NB4 (cell line): ENCODE data around the gene SPNS3.

Source experiments
- DNase-seq: peaks from one replicate; pipeline ENCODE4 v3.0.0; 2010; ENCODE audit warnings: low read depth
- H3K4me3 ChIP-seq: one replicate; pipeline ENCODE4 v1.5.1; 2011; ENCODE audit warnings: mild to moderate bottlenecking, low read depth, low read length, moderate library complexity
- CTCF ChIP-seq: IDR thresholded peaks from one replicate; pipeline ENCODE4 v1.5.1; 2012; ENCODE audit warnings: low read depth, low read length
- MYC ChIP-seq: IDR thresholded peaks from 2 replicates; pipeline ENCODE4 v1.6.1; 2011; ENCODE audit warnings: low read depth, low read length
- POLR2A ChIP-seq: IDR thresholded peaks from 2 replicates; pipeline ENCODE4 v1.6.1; 2011; ENCODE audit warnings: mild to moderate bottlenecking; ENCODE audit not compliant: insufficient read length; ENCODE audit errors: extremely low read depth
- TF ChIP-seq, protein P1 (sequence below): IDR thresholded peaks from 2 replicates; pipeline ENCODE4 v1.6.1; 2011; ENCODE audit warnings: low read depth, low read length

Gene SPNS3

DNA sequence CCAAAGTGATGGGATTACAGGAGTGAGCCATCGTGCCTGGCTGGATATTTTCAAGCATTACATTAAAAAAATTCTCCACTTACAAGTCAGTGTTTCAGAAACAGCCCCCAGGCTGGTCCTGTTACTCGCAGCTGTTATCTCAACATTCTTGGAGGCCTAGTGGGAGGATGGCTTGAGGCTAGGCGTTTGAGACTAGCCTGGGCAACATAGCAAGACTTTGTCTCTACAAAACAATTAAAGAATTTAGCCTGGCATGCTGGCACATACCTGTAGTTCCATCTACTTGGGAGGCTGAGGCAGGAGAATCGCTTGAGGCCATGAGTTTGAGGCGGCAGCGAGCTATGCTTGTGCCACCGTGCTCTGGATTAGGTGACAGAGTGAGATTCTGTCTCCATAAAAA is 26.5 kb upstream of the SPNS3 start:
- DNase-seq, result no peak
- H3K4me3 ChIP-seq, result no peak overlapping the region
- TF ChIP-seq CTCF (no peak), POLR2A (no peak), MYC (no peak)
- TF ChIP-seq, protein P1, sequence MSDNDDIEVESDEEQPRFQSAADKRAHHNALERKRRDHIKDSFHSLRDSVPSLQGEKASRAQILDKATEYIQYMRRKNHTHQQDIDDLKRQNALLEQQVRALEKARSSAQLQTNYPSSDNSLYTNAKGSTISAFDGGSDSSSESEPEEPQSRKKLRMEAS, result no peak

DNA sequence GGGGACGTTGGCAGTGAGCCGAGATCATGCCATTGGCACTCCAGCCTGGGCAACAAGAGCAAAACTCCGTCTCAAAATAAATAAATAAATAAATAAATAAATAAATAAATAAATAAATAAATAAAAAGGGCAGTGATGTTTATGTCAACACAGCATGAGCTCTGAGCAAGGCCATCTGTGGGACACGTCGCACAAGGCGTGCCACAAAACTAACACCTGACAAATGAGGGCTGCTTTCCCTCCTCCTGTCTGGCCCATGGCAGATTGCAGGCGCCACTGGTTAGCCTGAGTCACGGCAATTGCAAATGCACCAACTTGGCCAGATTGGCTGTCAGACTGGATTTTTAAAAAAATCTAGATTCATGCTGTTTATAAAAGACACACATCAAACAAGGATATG is 25.9 kb upstream of the SPNS3 start:
- no peak for DNase-seq
- no peak overlapping the region for H3K4me3 ChIP-seq
- TF ChIP-seq CTCF (no peak), POLR2A (no peak), MYC (no peak)
- TF ChIP-seq, protein P1, result no peak

GRCh38 chr17:4409659-4410058 is 24.1 kb upstream of the SPNS3 start:
- H3K4me3 ChIP-seq, result no peak overlapping the region
- TF ChIP-seq, protein P1, result no peak
- no peak for TF ChIP-seq CTCF
- no peak for TF ChIP-seq POLR2A
- TF ChIP-seq MYC, result no peak
- no peak for DNase-seq

GRCh38 chr17:4411201-4411600 is 22.5 kb upstream of the SPNS3 start:
- no peak for DNase-seq
- H3K4me3 ChIP-seq, result no peak overlapping the region
- TF ChIP-seq MYC (no peak), CTCF (no peak), POLR2A (no peak)
- TF ChIP-seq, protein P1, result no peak

GRCh38 chr17:4412933-4413831 is 20.6 kb upstream of the SPNS3 start:
- H3K4me3 ChIP-seq, result no peak overlapping the region
- peak; percentile 60 for TF ChIP-seq CTCF
- TF ChIP-seq MYC, result no peak
- peak; percentile 89 for DNase-seq
